ENCODE results near the gene USP3. TPM values are rescaled to one million over a fixed set of nuclear protein-coding genes. Genes with fewer than 3 reads are reported as not detected.

Gene USP3
- total and polyA plus RNA-seq, 9 of the 15 experiments (the other 6 are each of a cell fraction or from before 2014, with no cell fraction given), result 17.3 to 54.3 (median 34.8) TPM

GRCh38 chr15:63469190-63469589 lies 35.2 kb upstream of the USP3 start:
- ChIA-PET CTCF (ENCODE audit: low intra/inter-chr PET ratio) (no interaction called here), POLR2A (interaction anchor here (0.6 kb wide), 1 partner anchor 11 kb away, joined by 3 read pairs; no protein-coding TSS in a partner anchor)
- intact Hi-C loops (cut with micrococcal nuclease) (loop anchor here (5.0 kb wide), 1 partner anchor 683 kb away; the partner anchor contains the start of gene SNX22), in situ Hi-C loops (cut with MboI) (loop anchor here (25.0 kb wide), 1 partner anchor 593 kb away; no protein-coding TSS in a partner anchor)
- WGBS (ENCODE audit: insufficient coverage, low coverage, missing lambda C conversion rate), result 18% methylated on average over 5 of the region's 5 CpGs
- Histone ChIP-seq H2AFZ (ENCODE audit: low read depth, low read length) (no peak overlapping the region), H3K4me2 (ENCODE audit: insufficient read depth, low read length) (no peak overlapping the region), H3K9me1 (ENCODE audit: control insufficient read depth, insufficient read depth, low read length) (no peaks in the 10 kb centered on the region), H3K27me3 (ENCODE audit: control insufficient read depth in 2 of 2, insufficient read depth in 2 of 2, low read length in 2 of 2) (no peaks in the 10 kb centered on the region), H3K79me2 (ENCODE audit: control insufficient read depth, insufficient read depth, low read length) (no peaks in the 10 kb centered on the region), H3K4me3 (no peak overlapping the region), H3K9ac (ENCODE audit: insufficient read depth in 1 of 2, low read depth in 2 of 2, low read length in 2 of 2) (no peak overlapping the region), H4K20me1 (replicated peaks; ENCODE audit: control insufficient read depth, insufficient read depth, low read length) (no peaks in the 10 kb centered on the region), H3K4me1 (replicated peaks in 1 of 2; ENCODE audit: control insufficient read depth in 2 of 2, insufficient read depth in 2 of 2, low read length in 2 of 2) (peaks cover 0 to 8% of the 10 kb centered on the region in 2 experiments; a peak in 2 of 5 replicates), H3K27ac (ENCODE audit: extremely low read depth, low read depth, low read length) (no peak overlapping the region), H3K9me3 (replicated peaks; ENCODE audit: control insufficient read depth, insufficient read depth, low read depth, low read length) (no peaks in the 10 kb centered on the region), H3K36me3 (ENCODE audit: control insufficient read depth, insufficient read depth, low read length) (no peaks in the 10 kb centered on the region)
- BruUV-seq (replicated peaks), result no TSS peak
- FAIRE-seq, result peak; percentile 19
- DNase-seq (ENCODE audit: extremely low read depth in 1 of 4, low spot score in 3 of 4), result no peak
- ATAC-seq, result no peak
- no peak for TF ChIP-seq RBM14 (IDR thresholded peaks at IDR 0.05; ENCODE audit: borderline replicate concordance, insufficient read depth, low read depth, low read length)
- 0 out of 2 replicates have a peak, but pooled peaks have one; percentile 28 for TF ChIP-seq RAD51 (IDR thresholded peaks at IDR 0.05; ENCODE audit: borderline replicate concordance, low read depth)
- TF ChIP-seq MXI1 (IDR thresholded peaks at IDR 0.05; ENCODE audit: low read depth, low read length), result no peak
- TF ChIP-seq IFI16 (CRISPR knock-in tag; IDR thresholded peaks at IDR 0.05), result no peak
- TF ChIP-seq ZBTB34 (CRISPR knock-in tag; IDR thresholded peaks at IDR 0.05), result no peak
- no peak for TF ChIP-seq GTF2A2 (tag; IDR thresholded peaks at IDR 0.05)
- TF ChIP-seq ZFP30 (CRISPR knock-in tag; IDR thresholded peaks at IDR 0.05; ENCODE audit: borderline replicate concordance), result no peak
- no peak for TF ChIP-seq IRF2 (CRISPR knock-in tag; IDR thresholded peaks at IDR 0.05)
- TF ChIP-seq NR2C1 (IDR thresholded peaks at IDR 0.05), result no peak
- no peak for TF ChIP-seq NR2C1 (tag; IDR thresholded peaks at IDR 0.05)
- no peak for TF ChIP-seq ZNF316 (IDR thresholded peaks at IDR 0.05)
- no peak for TF ChIP-seq NR4A1 (CRISPR knock-in tag; IDR thresholded peaks at IDR 0.05)
- no peak for TF ChIP-seq NR4A1 (tag; IDR thresholded peaks at IDR 0.05)
- TF ChIP-seq MAZ (CRISPR knock-in tag; conservative IDR thresholded peaks at IDR 0.05 in 1 of 2, IDR thresholded peaks at IDR 0.05 in 1 of 2), result no peak
- 0 out of 2 replicates have a peak, but pooled peaks have one; percentile 46 for TF ChIP-seq ESRRA (IDR thresholded peaks at IDR 0.05; ENCODE audit: borderline replicate concordance, low read depth)
- TF ChIP-seq ZNF280A (IDR thresholded peaks at IDR 0.05; ENCODE audit: low read depth, partially characterized antibody), result no peak
- no peak for TF ChIP-seq TSC22D4 (tag; IDR thresholded peaks at IDR 0.05)
- TF ChIP-seq USF2 (CRISPR knock-in tag; IDR thresholded peaks at IDR 0.05), result peak; percentile 41
- TF ChIP-seq ZNF274 (IDR thresholded peaks at IDR 0.05; ENCODE audit: borderline replicate concordance, low read depth, low read length), result no peak

Measured in K562 (cell line).